Measurements from ENCODE around the gene ADAM17.
"Not testable (repeated sequence)": the region's sequence is repeated elsewhere in the genome, so short reads cannot be mapped to it uniquely, and the experiment has no call there.

Gene ADAM17

GRCh38 chr2:9560628-9561027, 5.0 kb upstream of the ADAM17 start:
- DNase-seq: no peak

GRCh38 chr2:9558948-9559381, 3.3 kb upstream of the ADAM17 start:
- peak; percentile 98 for DNase-seq

DNA sequence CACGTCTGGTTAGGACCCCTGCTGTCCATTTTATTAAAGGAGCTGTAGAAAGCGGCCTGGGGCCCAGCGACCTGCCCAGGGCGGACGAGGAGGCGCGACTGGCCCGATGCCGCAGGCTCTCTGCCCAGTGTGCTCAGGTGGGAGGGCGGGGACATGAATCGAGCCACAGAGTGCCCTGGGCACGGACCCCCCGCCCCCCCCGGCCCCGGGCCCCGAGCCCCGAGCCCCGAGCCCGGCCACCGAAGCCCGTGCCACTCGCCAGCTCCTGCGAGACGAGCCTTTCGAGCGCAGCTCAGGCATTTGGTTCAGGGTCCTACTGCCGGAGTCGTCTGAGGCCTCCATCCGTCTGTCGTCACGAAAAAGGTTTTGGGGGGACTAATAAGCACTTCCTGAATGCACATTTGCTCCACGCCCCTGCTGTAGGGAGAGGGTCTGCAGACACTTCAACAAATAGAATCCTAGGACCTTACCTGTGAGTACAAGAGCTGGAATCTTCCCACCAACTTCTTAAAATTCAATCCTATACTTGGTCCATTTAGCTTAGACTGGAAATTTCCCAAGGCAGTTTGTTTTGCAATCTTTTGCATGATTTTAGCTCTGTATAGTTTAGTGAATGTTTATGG, 602 bp upstream of the ADAM17 start:
- DNase-seq: peak; percentile 26

- peak; percentile 81 for DNase-seq
Measured at GRCh38 chr2:9554921-9555296, 721 bp downstream of the ADAM17 start.

- DNase-seq: peak; percentile 75
Measured at GRCh38 chr2:9552219-9553178, 3.1 kb downstream of the ADAM17 start.

DNA sequence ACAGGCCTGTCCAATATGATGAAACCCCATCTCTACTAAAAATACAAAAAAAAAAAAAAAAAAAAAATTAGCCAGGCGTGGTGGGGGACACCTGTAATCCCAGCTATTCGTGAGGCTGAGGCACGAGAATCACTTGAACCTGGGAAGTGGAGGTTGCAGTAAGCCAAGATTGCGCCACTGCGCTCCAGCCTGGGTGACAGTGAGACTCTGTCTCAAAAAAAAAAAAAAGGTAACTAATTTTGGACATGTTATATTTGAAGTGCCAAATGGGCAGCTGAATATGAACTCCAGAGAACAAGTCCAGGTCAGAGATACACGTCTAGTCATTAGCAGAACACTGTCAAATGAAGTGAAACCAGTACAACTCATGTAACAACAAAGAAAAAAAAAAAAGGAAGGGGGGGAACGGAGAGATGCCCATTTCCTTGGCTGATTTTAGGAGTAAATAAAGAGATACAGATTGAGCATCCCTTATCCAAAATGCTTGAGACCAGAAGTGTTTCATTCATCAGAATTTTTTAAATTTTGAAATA, 4.7 kb downstream of the ADAM17 start:
- DNase-seq: not testable (repeated sequence)

DNA sequence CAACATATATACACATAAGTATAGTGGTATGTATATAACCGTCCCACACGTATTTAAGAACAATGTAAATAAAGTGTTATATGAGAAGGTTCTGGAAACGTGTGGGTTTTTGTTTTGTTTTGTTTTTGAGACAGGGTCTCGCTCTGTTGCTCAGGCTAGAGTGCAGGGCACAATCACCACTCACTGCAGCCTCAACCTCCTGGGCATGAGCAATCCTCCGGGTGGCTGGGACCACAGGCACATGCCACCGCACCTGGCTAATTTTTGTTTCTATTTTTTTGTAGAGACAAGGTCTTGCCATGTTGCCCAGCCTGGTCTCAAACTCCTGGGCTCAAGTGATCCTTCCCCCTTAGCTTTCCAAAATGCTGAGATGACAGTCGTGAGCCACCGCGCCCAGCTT, 6.2 kb downstream of the ADAM17 start:
- no peak for DNase-seq

DNA sequence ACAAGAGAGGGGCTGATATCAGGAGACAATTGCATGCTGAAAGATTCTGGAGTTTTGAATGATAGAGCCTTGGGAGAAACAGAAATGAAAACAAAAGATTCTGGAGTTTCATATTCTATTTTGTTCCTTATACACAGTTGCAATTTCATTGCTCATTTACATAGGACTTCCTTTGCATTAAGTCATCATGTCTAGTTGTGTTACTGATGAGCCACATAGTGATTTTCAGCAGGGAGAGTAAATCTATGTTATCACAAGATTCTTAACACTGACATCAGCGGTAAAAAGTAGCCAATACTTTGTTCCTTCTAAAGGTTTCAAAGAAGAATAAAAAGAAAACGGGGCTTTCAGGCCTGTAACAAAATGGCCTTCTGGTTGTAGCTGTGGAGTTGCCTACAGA, 7.1 kb downstream of the ADAM17 start:
- DNase-seq: peak; percentile 51

DNA sequence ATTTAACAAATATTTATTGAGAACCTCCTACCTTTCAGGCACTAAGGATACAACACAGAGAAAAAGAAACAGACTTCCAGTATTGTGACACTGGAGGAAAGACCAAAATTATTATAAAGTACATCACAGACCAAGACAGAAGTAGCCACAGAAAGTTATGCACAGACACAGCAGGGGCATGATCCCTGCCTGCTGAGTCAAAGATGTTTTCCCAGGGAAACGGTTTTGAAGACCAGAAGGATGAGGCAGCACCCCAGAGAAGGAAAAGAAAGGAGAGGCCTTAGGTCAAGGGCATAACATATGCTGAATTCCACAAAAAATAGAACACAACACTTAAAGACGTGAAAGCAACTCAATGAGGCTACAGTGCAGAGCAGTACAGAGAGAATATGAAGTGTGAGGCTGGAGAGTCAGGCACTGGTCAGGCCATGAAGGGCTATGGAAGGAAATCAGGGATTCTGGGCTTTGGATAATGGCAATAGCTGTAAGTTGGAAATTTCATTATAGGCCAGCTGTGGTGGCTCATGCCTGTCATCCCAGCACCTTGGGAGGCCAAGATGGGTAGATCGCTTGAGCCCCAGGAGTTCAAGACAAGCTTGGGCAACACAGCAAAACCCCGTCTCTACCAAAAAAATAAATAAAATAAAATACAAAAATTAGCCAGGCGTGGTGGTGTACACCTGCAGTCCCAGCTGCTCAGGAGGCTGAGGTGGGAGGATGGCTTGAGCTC, 8.2 kb downstream of the ADAM17 start:
- peak; percentile 68 for DNase-seq

DNA sequence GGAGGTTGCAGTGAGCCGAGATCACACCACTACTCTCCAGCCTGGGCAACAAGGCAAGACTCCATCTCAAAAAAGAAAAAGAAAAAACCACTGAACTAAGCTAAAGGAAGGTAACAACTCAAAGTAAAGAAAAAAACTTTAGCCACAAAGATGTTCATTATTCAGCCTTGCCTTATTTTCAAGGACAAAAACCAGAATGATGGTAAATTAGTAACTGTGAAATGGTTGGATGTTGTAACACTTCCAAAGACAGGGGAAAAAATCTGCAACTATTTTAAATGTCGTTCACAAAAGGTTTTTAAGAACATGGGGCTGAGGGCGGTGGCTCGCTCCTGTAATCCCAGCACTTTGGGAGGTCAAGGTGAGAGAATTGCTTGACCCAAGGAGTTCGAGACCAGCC, 10.1 kb downstream of the ADAM17 start:
- no peak for DNase-seq

DNA sequence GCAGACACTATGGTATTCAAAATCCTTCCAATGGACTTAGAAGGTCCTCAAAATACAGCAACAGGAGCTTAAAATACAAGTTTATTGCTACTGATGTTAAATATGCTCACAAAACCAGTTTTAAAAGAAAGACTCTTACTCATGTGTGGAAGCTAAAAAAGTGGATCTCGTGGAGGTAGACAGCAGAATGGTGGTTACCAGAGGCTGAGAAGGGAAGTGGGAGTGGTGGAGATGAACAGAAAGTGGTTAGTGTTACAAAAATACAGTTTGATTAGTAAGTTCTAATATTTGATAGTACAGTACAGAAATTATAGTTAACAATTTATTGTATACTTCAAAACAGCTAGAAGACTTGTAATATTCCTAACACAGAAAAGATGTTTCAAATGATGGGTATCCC, 12.1 kb downstream of the ADAM17 start:
- DNase-seq: no peak

DNA sequence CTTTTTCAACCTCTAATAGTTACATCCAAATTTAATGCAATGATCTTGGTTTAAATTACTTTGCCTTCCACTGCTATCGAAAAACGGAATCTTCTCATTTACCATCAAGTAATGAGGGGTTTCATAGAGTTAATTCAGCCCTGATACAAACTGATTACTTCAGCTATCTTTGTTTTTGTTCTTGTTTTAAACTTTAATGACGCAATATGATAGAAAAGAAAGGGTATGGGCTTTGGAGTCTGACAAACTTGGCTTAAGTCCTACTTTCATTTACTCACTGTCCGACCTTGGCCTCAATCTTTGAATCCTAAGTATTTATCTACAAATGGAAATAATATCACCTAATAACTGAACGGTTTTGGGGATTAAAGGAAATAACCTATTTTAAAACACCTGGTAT, 16.1 kb downstream of the ADAM17 start:
- no peak for DNase-seq

- peak; percentile 17 for DNase-seq
Measured at GRCh38 chr2:9538000-9538507, 17.6 kb downstream of the ADAM17 start.

DNA sequence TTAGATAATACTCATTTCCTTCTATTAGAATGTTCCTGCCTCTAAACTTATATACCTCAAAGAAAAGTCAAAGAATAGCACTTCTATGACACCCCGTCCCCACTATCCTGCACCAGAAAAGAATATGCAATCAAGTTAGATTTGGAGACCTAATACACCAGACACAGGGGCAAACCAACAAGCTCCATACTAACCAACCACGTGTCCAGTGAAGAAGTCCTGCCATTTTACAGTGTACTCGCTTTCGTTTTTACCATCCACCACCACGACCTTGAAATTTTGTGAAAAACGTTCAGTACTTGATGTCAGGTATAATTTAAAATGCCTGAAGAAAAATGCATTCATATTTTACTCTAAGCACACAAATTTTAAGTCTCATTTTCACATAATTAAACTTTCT, 19.1 kb downstream of the ADAM17 start:
- DNase-seq: no peak

GRCh38 chr2:9535177-9535576, 20.5 kb downstream of the ADAM17 start:
- no peak for DNase-seq

GRCh38 chr2:9533663-9534062, 22.0 kb downstream of the ADAM17 start:
- no peak for DNase-seq

DNA sequence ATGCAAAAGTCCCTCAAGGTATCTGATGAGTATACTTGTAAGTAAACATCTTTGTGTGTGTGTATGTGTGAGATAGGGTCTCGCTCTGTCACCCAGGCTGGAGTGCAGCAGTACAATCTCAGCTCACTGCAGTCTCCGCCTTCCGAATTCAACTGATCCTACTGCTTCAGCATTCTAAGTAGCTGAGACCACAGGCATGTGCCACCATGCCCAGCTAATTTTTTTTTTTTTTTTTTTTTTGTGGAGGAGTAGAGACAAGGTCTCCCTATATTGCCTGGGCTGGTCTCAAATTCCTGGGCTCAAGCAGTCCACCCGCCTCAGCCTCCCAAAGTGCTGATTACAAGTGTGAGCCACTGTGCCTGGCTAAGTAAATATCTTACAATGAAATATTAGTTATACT, 23.2 kb downstream of the ADAM17 start:
- DNase-seq: no peak

GRCh38 chr2:9527995-9528787, 27.4 kb downstream of the ADAM17 start:
- no peak for DNase-seq

GRCh38 chr2:9525266-9525665, 30.4 kb downstream of the ADAM17 start:
- DNase-seq: no peak

DNA sequence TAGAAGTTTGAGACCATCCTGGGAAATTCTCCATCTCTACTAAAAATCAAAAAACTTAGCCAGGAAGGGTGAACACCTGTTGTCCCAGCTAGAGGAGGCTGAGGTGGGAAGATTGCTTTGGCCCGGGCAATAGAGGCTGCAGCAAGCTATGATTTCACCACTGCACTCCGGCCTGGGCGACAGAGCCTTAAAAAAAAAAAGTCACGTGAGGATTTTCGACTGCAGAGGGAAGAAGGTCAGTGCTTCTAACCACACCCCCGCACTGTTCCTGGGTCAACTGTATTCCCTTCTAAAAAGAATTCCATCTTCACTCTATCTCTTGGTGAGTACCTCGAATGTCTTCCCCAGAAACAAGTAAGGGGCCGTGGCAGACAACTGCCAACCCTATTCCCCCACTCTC, 31.3 kb downstream of the ADAM17 start:
- no peak for DNase-seq

DNA sequence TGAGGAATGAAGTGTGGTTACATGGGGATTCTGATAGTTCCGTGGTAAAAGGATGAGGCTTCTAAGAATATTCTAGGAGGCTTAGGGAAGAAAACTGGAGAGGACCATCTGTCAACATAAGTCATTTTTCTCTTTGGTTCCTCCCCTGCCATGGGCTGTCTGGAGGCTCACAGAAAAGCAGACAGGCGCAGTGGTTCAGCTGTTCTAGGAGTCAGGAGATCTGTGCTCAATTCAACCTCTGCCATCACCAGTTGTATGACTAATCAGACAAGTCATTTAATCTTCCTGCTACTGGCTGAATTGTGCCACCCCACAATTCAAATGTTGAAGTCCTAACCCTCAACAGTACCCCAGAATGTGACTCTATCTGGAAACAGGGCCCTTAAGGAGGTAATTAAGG, 36.4 kb downstream of the ADAM17 start:
- no peak for DNase-seq

- no peak for DNase-seq
Measured at GRCh38 chr2:9518780-9519179, 36.9 kb downstream of the ADAM17 start.

Measured in EL (cell line).